ENCODE data around the gene ATPAF1.
"Not testable (repeated sequence)": the region's sequence is repeated elsewhere in the genome, so short reads cannot be mapped to it uniquely, and the experiment has no call there.

The ATPAF1 gene, protein sequence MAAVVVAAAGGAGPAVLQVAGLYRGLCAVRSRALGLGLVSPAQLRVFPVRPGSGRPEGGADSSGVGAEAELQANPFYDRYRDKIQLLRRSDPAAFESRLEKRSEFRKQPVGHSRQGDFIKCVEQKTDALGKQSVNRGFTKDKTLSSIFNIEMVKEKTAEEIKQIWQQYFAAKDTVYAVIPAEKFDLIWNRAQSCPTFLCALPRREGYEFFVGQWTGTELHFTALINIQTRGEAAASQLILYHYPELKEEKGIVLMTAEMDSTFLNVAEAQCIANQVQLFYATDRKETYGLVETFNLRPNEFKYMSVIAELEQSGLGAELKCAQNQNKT

GRCh38 chr1:46667782-46668760, at the start of gene ATPAF1:
Gene ATPAF1 (minus strand): TSS chr1:46668364. CDS start chr1:46668322, 42 bp downstream.
- peak; percentile 8 to 32 for DNase-seq (ENCODE audit: low read depth in 2 of 2)

DNA sequence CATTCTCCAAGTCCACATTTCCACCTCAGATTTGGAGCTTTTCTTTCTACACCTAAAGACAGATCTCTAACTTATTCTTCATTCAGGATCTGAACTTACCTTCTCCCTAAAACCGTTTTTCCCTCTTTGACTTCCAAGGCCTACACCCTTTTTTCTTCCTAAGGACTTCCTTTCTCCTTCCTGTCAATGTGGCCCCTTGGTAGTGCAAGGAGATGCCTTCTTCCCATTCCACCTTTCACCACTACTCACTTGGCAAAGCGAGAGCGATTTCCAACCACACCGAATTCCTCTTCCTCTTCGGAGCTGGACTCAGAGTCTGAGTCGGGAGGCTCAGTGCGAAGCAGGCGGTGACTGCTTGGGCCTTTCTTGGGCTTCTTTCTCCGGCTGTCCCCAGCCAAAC, 49.5 kb upstream of the ATPAF1 start:
- DNase-seq (ENCODE audit: low read depth in 2 of 2) = no peak

DNA sequence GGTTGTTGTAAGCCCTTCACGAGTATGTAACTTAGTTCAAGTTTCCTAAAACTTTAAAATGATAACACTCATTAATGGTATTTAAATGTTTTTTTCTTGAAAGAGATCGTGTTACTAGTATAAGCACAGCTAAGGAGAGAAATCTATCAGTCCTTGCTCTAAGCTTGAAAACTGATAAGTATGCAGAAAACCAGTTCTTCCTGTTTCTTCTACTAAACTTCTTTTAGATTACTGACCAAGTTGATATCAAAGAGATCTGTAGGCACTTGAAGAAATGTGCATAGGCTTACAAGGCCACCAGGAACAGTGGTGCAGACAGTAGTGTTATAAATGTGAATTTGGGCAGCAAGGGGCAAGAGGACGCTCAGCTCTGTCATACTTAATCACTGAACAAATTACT, 46.8 kb upstream of the ATPAF1 start:
- no peak for DNase-seq (ENCODE audit: low read depth in 2 of 2)

GRCh38 chr1:46708121-46708520, 40.0 kb upstream of the ATPAF1 start:
- DNase-seq (ENCODE audit: low read depth in 2 of 2) = no peak

GRCh38 chr1:46705408-46705807, 37.2 kb upstream of the ATPAF1 start:
- no peak for DNase-seq (ENCODE audit: low read depth in 2 of 2)

- no peak for DNase-seq (ENCODE audit: low read depth in 2 of 2)
These were observed 35.9 kb upstream of the ATPAF1 start for GRCh38 chr1:46703927-46704641.

GRCh38 chr1:46699666-46700065, 31.5 kb upstream of the ATPAF1 start:
- DNase-seq (ENCODE audit: low read depth in 2 of 2) = no peak

- DNase-seq (ENCODE audit: low read depth in 2 of 2) = no peak
These were observed 28.9 kb upstream of the ATPAF1 start for GRCh38 chr1:46697053-46697452.

- not testable (repeated sequence) for DNase-seq (ENCODE audit: low read depth in 2 of 2)
These were observed 26.5 kb upstream of the ATPAF1 start for GRCh38 chr1:46694676-46695075.

DNA sequence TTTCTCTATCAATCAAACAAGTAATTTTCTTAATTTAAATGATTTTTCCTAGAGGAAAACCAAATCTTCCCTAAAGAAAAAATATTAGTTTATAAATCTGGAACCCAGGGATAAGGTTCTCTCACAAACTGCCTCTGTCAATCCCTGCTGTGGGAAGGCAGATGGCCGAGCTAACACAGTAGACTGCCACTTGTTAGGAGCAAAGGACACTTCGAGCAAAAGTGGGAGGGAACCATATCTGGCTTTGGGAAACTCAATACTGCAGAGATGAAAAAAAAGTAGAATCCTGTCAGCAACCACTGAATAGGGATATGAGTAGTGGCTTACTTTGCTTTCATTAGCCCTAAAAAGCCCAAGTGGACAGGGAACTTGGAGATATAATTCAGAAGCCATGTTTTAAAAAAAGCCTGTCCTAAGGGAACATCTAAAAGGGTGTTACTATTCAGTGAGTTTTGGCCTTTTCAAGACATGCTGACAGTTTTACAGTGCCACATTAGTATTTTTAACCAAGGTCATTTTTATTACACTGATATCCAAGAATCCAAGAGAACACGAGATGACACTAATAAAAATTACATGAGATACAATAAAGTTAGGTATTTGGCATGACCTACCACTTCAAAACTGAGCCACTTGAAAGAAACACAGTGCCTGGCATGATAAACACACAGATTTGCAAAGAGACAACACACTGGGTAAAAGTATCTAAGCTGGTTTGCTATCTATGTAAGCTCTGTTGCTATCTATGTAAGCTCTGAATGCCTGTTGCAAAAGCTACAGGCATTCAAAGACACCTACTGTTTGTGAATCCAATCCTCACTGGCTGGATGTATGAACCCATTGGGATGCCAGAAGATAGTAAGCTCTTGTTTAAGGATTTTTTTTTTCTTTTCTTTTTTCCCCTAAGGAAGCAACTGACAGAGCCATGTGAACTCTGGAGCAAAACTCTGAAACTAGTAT, 24.9 kb upstream of the ATPAF1 start:
- DNase-seq (ENCODE audit: low read depth in 2 of 2) = no peak

DNA sequence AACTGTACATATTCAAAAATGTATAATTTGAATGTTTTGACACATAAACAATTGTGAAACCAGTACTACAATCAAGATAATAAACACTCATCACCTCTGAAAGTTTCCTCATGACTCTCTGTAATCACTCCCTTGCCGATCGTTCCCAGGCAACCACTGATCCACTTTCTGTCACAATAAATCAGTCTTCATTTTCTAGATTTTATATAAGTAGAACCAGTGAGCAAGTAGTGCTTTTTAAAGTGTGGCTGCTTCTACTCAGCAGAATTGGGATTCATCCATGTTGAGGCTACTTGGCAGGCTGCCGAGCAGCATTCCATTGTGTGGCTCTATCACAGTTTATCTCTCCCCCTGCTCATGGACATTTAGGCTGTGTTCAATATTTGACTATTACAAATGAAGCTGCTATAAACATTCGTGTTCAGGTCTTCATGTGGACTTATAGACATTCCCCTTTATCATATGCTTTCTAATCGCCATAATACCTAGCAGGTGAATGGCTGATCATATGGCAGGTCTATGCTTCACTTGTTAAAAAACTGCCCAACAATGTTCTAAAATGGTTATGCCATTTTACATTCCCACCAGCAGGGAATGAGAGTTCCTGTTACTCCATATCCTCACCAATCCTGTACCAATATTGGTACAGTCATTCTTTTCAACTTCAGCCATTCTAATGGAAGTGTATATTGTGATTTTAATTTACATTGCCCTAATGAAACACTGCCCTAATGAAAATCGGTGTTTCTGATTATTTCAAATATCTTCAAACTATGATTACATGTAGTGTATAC, 24.0 kb upstream of the ATPAF1 start:
- DNase-seq (ENCODE audit: low read depth in 2 of 2) = no peak

GRCh38 chr1:46690931-46691421, 22.8 kb upstream of the ATPAF1 start:
- no peak for DNase-seq (ENCODE audit: low read depth in 2 of 2)

DNA sequence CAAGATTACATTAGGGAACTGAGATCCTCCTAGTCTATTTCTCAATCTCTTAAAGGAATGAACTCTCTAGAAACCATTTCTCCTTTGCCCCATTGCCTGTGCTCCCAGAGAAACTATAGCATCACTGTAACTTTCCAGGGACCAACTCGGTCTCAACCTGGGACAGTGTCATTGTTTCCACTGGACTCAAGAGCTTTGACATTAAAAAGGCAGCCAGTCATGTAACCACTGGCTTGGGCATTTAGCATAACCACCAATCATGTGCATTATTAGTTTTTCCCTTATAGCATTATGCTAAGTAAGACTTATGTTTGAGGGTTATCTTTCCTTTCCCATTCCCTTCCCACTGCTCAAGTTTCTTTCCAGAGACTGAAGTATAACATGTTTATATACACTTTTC, 21.7 kb upstream of the ATPAF1 start:
- no peak for DNase-seq (ENCODE audit: low read depth in 2 of 2)

GRCh38 chr1:46689356-46689755, 21.2 kb upstream of the ATPAF1 start:
- no peak for DNase-seq (ENCODE audit: low read depth in 2 of 2)

- no peak for DNase-seq (ENCODE audit: low read depth in 2 of 2)
These were observed 19.9 kb upstream of the ATPAF1 start for GRCh38 chr1:46687921-46688509.

DNA sequence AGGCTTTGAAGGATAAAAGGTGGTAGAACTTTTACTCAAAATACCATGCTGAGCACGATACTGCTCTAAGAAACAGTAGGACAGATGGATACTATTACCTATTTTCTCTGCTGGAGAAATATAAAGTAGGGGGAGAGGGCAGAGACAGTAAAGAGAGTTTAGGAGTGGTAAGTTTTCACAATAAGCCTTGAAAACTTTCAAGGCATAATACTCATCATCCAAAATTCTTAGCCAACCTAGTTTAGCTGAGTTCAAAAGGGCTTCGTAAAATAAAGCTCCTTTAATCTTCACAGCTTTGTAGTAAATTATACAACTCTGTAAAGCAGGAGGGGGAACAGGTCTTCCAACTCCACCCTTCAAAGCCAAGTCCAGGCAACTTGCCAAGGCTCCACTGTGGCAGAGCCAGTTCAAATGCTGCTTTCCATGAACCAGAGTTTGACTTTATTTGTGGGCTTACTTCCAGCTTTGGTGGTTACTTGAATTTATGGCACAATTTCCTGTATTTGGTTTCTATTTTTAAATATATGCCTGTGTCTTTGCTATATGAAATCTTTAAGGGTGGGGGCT, 19.0 kb upstream of the ATPAF1 start:
- DNase-seq (ENCODE audit: low read depth in 2 of 2) = no peak

- no peak for DNase-seq (ENCODE audit: low read depth in 2 of 2)
These were observed 18.1 kb upstream of the ATPAF1 start for GRCh38 chr1:46686255-46686654.

- DNase-seq (ENCODE audit: low read depth in 2 of 2) = no peak
These were observed 16.5 kb upstream of the ATPAF1 start for GRCh38 chr1:46684670-46685069.

DNA sequence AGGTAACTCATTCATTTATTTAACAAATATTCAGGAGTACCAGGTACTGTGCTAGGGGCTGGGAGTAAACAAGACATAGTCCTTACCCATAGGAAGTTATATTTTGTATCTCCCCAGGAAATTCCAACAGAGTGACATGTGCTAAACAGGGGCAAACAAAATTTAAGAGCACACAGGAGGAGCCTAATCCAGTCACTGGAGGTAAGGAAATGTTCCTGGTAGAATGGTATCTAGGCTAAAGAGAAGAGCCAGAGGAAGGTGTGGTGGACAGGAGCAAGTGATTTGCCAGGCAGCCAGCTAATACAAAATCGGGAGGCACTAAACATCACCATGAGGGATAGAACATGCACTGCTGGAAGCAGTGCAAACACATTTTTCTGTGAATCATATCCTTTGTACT, 13.9 kb upstream of the ATPAF1 start:
- no peak for DNase-seq (ENCODE audit: low read depth in 2 of 2)
